Activated CD4-positive, alpha-beta T cell treated with anti-CD3 and anti-CD28 coated beads for 1 hour (primary cell): Measurements from ENCODE around the gene PLXDC2.

Experiments used
- DNase-seq: peaks from one replicate; pipeline ENCODE4 v3.0.0-alpha.2; 2020

The PLXDC2 gene

GRCh38 chr10:20065814-20066213, 249.6 kb downstream of the PLXDC2 start:
- no peak for DNase-seq

DNA sequence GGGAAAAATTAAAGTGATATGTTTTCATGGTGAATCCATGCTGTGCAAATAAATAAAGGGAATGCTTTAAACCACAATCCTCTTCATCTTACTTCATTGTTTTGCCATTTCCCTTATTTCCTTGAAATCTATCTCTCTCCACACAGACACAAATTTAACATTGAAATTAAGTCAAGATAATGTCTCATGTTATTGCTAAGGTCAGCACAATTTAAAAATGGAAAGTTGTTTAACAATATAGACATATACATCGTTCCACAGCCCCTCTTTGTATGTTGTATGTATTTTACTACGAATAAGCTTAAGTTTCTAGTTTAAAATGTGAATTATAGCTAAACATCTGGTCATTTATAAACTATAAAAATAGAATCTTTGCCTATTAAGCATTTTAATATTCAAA, 256.9 kb downstream of the PLXDC2 start:
- DNase-seq = no peak

DNA sequence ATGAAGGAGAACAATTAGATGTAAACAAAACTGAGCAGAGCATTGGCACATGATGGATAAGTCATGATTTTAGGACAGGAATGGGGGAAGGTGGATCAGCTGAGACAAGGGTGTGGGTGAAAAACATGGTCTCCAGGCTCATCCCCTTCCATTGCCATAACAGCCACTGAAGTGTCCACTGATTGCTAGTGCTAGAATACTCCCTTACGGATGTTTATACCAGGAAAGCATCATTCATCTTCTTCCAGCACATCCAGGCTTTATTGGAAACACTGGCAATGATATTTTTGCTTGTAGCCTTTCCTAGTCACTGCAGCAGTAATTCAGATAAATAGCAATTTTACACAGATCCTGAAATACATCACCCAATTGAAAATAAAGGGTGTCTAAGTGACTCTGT, 259.5 kb downstream of the PLXDC2 start:
- DNase-seq = no peak

GRCh38 chr10:20084451-20084850, 268.2 kb downstream of the PLXDC2 start:
- DNase-seq = no peak

GRCh38 chr10:20085115-20085514, 268.9 kb downstream of the PLXDC2 start:
- DNase-seq = no peak

DNA sequence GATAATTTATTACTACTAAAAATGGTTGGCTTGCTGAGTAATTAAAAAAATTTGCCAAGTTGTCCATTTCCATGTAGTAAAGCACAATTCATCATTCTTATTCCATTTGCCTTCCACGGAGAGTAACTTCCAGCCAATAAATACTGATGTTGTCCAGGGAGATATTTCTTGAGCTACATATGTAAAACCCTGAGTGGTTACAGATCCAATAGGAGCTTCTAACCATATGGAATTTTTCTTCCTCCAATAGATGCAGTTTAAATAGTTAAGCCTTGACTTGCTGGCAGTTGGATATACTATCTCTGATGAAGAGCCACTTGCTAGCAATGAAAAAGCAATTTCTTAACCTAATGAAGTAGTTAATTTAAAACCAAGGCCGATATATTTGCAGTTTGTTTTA, 271.1 kb downstream of the PLXDC2 start:
- no peak for DNase-seq

- DNase-seq = no peak
These were observed 271.9 kb downstream of the PLXDC2 start for GRCh38 chr10:20088061-20088701.

DNA sequence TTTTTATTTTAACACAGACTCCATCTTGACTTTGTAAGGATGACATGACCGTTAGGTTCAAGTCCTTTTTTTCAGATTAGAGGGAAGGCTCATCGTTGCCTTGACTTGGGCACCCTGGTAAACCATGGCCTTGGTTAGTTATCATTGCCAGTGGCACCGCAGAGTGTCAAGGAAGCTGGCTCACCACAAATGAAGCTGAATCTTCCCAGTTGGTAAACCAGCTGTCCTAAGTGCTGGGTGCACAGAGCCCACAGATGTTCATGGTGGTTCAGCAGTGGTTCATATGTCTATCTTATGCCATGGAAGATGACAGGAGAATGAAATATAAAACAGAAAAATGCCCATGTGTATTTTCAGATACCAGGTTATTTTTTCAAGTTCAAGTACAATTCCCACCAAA, 273.6 kb downstream of the PLXDC2 start:
- no peak for DNase-seq

DNA sequence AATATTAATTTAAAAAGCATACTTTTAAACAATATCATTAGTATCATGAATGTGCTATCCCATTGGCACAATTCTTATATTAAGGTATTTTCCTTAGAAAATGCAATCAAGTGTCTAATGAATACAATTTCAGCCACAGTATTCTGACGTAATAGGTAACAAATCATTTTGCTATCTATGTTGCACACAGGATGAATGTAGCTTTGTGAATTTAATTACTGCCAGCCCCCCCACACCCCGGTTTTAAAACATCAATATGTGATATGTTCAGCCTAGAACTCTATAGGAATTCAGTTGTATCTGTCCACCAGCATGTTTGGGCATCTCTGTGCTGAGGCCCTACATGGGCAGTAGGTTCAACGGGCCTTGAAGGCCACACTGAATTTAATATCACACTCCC, 274.6 kb downstream of the PLXDC2 start:
- DNase-seq = no peak

DNA sequence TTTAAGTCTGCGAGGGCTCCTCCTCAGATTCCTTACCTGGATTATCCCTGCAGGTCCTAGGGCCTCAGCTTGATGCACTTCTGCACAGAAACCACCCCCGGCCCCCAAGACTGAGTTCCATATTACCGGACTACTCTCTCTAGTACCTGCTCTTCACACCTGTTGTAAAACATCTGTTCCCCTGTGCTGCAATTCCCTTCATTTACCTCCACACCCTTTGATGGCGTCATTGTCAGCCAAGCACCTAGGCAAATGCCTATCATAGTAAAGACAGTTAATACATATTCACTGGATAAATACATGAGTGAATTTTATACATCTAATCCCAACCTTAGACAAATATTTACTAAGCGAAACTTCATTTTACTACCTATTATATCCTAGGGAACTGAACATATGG, 275.5 kb downstream of the PLXDC2 start:
- DNase-seq = no peak

GRCh38 chr10:20093600-20093999, 277.4 kb downstream of the PLXDC2 start:
- no peak for DNase-seq

DNA sequence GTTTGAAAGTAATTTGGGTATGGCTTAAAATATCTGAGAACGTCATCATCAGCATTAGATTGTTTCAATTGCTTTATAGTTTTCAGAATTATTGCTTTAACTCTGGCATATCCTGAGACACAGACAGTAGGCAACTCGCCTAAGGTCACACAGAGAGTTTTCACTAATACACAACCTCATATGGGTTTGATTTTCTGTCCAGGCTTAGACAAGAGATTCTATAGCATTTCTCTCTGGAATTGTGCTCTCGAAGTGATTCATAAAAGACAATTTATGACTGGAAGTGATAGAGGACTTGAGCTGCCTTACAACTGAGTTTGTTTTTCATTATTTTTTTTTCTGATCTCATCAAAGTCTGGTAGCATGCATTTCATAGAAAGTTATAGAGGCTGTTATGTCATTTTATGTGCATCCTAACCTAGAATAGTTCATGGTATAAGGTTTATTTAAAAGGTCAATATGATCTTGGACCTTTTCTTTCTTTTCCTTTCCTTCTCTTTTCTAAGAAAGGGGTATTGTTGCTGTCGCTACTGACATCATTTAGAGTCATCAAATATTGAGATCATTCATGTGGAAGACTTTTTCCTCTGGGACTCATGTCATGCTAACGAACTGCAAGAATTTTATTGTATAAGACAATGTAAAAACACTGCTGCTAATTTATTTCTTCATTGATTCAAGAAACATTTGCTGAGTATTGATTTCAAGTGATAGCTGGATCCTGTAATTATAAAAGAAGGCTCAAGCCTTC, 278.2 kb downstream of the PLXDC2 start:
- no peak for DNase-seq

DNA sequence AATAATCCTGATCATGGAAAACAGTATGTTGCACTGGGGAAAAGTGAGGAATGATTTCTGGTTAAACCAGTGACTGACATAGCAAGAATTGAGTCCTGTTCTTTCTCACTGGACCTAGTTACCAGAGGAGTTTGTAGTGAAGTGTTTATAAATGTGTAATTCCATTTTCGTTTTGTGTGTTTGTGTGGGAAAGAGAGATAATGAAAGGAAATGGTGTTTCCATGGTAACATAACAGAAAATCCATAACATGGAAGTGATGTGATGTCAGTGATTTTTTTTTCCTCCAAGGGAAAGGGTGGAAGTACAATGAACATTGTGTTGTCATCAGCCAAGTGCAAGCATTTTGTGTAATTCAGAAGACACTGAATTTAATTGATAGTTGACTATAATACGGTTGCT, 283.9 kb downstream of the PLXDC2 start:
- DNase-seq = no peak

DNA sequence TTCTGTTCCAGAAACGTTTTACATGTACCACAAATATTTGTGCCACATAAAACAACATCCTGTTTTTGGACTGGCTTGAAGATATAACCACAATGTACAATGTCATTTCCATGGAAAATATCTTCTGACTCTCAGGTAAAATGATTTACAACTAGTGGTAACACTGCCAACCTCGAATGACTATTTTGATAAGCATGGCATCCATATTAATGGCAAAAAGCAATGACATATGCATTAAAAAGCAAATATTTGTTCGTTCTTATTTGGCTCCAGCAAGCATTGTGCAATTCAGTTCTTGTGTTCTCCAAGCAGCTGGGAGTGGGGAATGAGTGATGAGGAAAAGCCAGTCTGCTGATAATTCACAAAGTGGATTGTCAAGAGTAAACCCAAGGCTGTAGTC, 289.0 kb downstream of the PLXDC2 start:
- no peak for DNase-seq

DNA sequence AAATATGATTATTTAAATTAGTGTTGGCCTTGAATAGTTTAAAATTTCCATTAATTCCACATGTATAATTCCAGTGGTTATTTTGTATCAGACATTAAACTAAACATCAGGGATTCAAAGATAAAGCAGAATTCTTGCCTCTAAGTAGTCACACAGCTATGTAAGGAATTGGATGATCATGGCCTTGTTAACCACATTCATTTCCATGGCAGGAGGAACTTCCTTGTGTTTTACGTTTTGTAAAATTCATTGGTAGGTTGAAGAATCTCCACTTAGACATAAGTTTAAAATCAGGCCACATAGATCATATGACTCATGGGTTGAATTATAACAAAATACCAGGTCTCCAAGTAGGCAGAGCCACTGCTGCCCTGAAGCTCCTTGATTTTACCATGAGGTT, 289.7 kb downstream of the PLXDC2 start:
- no peak for DNase-seq

DNA sequence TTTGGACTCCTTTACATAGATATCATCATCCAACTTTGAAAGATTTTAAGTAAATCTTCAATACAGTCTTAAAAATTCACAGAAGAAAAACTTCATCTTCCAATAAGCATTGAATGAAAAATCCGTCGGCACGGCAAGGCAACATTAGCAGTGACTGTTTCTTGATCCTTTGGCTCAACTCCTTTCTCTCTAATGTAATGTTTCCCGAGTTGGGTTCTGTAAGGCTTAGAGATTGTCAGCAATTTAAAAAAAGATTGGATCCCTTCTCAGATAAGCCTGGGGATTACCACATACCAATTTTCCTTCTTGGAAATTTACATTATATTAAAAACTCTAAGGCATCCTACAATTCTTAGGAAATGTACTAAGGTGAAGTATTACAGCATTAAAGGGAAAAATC, 291.8 kb downstream of the PLXDC2 start:
- DNase-seq = no peak

DNA sequence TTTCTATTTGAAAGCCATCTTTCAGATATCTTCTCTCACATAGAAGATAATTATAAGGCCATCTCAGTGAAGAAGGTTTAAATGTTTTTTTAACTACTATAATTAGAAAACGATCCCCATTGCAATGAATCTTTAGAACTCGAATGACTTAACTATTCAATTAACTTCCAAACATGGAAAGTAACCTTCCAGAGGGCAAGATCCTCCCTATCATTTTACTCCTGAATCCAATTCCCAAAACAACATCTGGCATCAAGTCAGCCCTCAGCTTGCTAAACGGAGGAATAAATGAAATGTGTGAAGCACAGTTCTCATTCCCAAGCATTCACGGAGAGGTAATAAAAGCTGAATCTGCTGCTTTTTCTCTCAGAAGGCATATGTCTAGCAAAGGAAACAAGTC, 293.4 kb downstream of the PLXDC2 start:
- DNase-seq = no peak

- no peak for DNase-seq
These were observed 294.2 kb downstream of the PLXDC2 start for GRCh38 chr10:20110125-20111100.

DNA sequence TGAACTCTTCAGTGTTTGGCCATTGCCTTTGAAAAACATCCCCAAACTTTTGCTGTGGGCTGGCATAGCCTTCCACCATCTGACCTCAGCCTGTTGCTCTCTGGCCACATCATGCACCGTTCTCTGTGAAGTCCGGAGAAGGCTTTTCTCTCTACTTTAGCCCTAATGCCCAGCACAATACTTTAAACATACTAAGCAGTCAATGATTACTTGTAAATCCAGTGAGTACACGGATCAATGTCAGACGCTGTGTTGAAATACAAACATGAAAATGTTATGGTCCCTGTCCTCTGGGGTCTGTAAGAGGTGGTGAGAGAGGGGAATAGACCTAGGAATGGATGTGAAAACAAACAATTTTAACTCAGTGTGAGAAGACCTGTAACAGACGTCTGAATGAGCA, 297.9 kb downstream of the PLXDC2 start:
- DNase-seq = no peak

DNA sequence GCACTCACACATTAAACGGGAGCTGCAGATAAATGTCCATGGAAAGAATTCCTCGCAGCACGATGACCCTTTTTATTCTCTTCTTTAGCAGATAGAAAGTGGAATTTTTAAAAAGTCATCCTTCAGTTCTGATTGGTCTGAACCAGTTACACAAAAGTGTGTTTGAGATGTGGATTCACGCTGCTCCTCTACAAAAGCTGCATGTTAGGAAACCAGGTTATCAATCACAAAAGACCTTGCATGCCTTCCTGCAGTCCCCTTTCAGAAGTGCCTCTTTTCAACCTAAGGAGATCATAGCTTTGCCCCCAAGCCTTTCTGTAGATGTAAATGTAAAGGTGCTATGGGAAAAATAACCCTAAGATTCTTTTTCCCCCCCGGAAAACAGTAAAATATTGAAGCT, 299.7 kb downstream of the PLXDC2 start:
- DNase-seq = no peak

GRCh38 chr10:20117471-20117870, 301.2 kb downstream of the PLXDC2 start:
- no peak for DNase-seq

- no peak for DNase-seq
These were observed 301.9 kb downstream of the PLXDC2 start for GRCh38 chr10:20118119-20118518.

DNA sequence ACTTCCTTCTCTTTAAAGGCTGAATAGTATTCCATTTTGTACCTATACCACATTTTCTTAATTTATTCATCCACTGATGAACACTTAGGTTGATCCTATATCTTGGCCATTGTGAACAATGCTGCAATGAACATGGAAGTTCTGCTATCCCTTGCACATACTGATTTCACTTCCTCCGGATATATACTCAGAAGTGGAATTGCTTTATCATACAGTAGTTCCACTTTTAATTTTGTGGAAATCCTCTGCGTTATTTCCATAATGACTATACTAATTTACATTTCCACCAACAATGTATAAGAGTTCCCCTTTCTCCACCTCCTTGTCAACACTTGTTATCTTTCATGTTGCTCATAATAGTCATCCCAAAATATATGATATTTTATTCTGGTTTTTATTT, 312.6 kb downstream of the PLXDC2 start:
- DNase-seq = no peak

- no peak for DNase-seq
These were observed 316.6 kb downstream of the PLXDC2 start for GRCh38 chr10:20132816-20133215.
